GM21381 (cell line): ENCODE results near the gene SEPTIN5.
"Not testable (repeated sequence)": the region's sequence is repeated elsewhere in the genome, so short reads cannot be mapped to it uniquely, and the experiment has no call there.

Experiments
- ATAC-seq: cut with Tn5 transposase; IDR thresholded peaks from one replicate; pipeline ENCODE4 v1.9.1; 2021; ENCODE audit warnings: mild to moderate bottlenecking, moderate library complexity; ENCODE audit not compliant: unreplicated experiment

Gene SEPTIN5

GRCh38 chr22:19680287-19680881, 33.9 kb upstream of the SEPTIN5 start:
- ATAC-seq: no peak

GRCh38 chr22:19680911-19681862, 33.1 kb upstream of the SEPTIN5 start:
- no peak for ATAC-seq

GRCh38 chr22:19681863-19682245, 32.4 kb upstream of the SEPTIN5 start:
- ATAC-seq: no peak

GRCh38 chr22:19686946-19687345, 27.4 kb upstream of the SEPTIN5 start:
- no peak for ATAC-seq

GRCh38 chr22:19687561-19688300, 26.6 kb upstream of the SEPTIN5 start:
- no peak for ATAC-seq

- ATAC-seq: no peak
Observed at GRCh38 chr22:19688301-19689290, 25.7 kb upstream of the SEPTIN5 start.

- no peak for ATAC-seq
Observed at GRCh38 chr22:19689408-19689807, 24.9 kb upstream of the SEPTIN5 start.

GRCh38 chr22:19691007-19691720, 23.1 kb upstream of the SEPTIN5 start:
- ATAC-seq: no peak

GRCh38 chr22:19691721-19692341, 22.5 kb upstream of the SEPTIN5 start:
- no peak for ATAC-seq

- ATAC-seq: no peak
Observed at GRCh38 chr22:19693581-19693980, 20.7 kb upstream of the SEPTIN5 start.

GRCh38 chr22:19693981-19694670, 20.2 kb upstream of the SEPTIN5 start:
- no peak for ATAC-seq

- ATAC-seq: no peak
Observed at GRCh38 chr22:19694696-19695095, 19.6 kb upstream of the SEPTIN5 start.

- ATAC-seq: no peak
Observed at GRCh38 chr22:19696504-19697276, 17.6 kb upstream of the SEPTIN5 start.

GRCh38 chr22:19697871-19698270, 16.4 kb upstream of the SEPTIN5 start:
- not testable (repeated sequence) for ATAC-seq

- ATAC-seq: no peak
Observed at GRCh38 chr22:19700790-19701419, 13.4 kb upstream of the SEPTIN5 start.

- no peak for ATAC-seq
Observed at GRCh38 chr22:19701420-19702145, 12.7 kb upstream of the SEPTIN5 start.

- ATAC-seq: no peak
Observed at GRCh38 chr22:19703869-19704268, 10.4 kb upstream of the SEPTIN5 start.
